Activated naive CD8-positive, alpha-beta T cell (primary cell): ENCODE results near the gene PSMG3.
"Not testable (repeated sequence)": the region's sequence is repeated elsewhere in the genome, so short reads cannot be mapped to it uniquely, and the experiment has no call there.

Experiments used
- H3K27ac Mint-ChIP-seq: one replicate; pipeline ENCODE4 v1.8.0; 2021; ENCODE audit warnings: mixed read lengths
- H3K27me3 Mint-ChIP-seq: one replicate; pipeline ENCODE4 v1.8.0; 2021; ENCODE audit warnings: mixed read lengths
- H3K36me3 Mint-ChIP-seq: one replicate; pipeline ENCODE4 v1.8.0; 2021; ENCODE audit warnings: mixed read lengths
- H3K4me1 Mint-ChIP-seq: one replicate; pipeline ENCODE4 v1.8.0; 2021; ENCODE audit warnings: low read depth, mixed read lengths
- H3K4me3 Mint-ChIP-seq: one replicate; pipeline ENCODE4 v1.8.0; 2021; ENCODE audit warnings: mild to moderate bottlenecking, mixed read lengths
- H3K9me3 Mint-ChIP-seq: one replicate; pipeline ENCODE4 v1.8.0; 2021; ENCODE audit warnings: low read depth, mixed read lengths

Gene PSMG3

GRCh38 chr7:1533255-1533546, 36.6 kb downstream of the PSMG3 start:
- Mint-ChIP-seq H3K9me3 (no peaks in the 10 kb centered on the region), H3K4me3 (peak overlapping the region; percentile 92), H3K27ac (peak overlapping the region; percentile 94), H3K27me3 (no peaks in the 10 kb centered on the region), H3K4me1 (peaks cover 21% of the 10 kb centered on the region), H3K36me3 (no peaks in the 10 kb centered on the region)

- Mint-ChIP-seq H3K27ac (peak overlapping the region; percentile 94), H3K9me3 (no peaks in the 10 kb centered on the region), H3K4me3 (peak overlapping the region; percentile 92), H3K36me3 (no peaks in the 10 kb centered on the region), H3K27me3 (no peaks in the 10 kb centered on the region), H3K4me1 (peaks cover 20% of the 10 kb centered on the region)
Observed at GRCh38 chr7:1532456-1533254, 37.2 kb downstream of the PSMG3 start.

GRCh38 chr7:1531979-1532455, 37.8 kb downstream of the PSMG3 start:
- no peaks in the 10 kb centered on the region for H3K36me3 Mint-ChIP-seq
- no peaks in the 10 kb centered on the region for H3K27me3 Mint-ChIP-seq
- no peaks in the 10 kb centered on the region for H3K9me3 Mint-ChIP-seq
- H3K4me3 Mint-ChIP-seq = peak overlapping the region; percentile 92
- peaks cover 20% of the 10 kb centered on the region for H3K4me1 Mint-ChIP-seq
- peak overlapping the region; percentile 94 for H3K27ac Mint-ChIP-seq

- H3K27me3 Mint-ChIP-seq = peaks cover 2% of the 10 kb centered on the region
- H3K9me3 Mint-ChIP-seq = no peaks in the 10 kb centered on the region
- no peaks in the 10 kb centered on the region for H3K36me3 Mint-ChIP-seq
- H3K4me1 Mint-ChIP-seq = peaks cover 19% of the 10 kb centered on the region
- H3K27ac Mint-ChIP-seq = peak overlapping the region; percentile 94
- H3K4me3 Mint-ChIP-seq = peak overlapping the region; percentile 92
Observed at GRCh38 chr7:1531263-1531978, 38.4 kb downstream of the PSMG3 start.

- H3K27ac Mint-ChIP-seq = no peak overlapping the region
- no peak overlapping the region for H3K4me3 Mint-ChIP-seq
- no peaks in the 10 kb centered on the region for H3K36me3 Mint-ChIP-seq
- H3K4me1 Mint-ChIP-seq = peaks cover 16% of the 10 kb centered on the region
- peaks cover 2% of the 10 kb centered on the region for H3K27me3 Mint-ChIP-seq
- H3K9me3 Mint-ChIP-seq = no peaks in the 10 kb centered on the region
Observed at GRCh38 chr7:1530946-1531262, 38.9 kb downstream of the PSMG3 start.

GRCh38 chr7:1529383-1530116, 40.3 kb downstream of the PSMG3 start:
- peak overlapping the region; percentile 54 for H3K27ac Mint-ChIP-seq
- H3K9me3 Mint-ChIP-seq = no peaks in the 10 kb centered on the region
- H3K4me1 Mint-ChIP-seq = peaks cover 16% of the 10 kb centered on the region

GRCh38 chr7:1526271-1526754, 43.5 kb downstream of the PSMG3 start:
- peaks cover 2% of the 10 kb centered on the region for H3K27me3 Mint-ChIP-seq
- H3K36me3 Mint-ChIP-seq = no peaks in the 10 kb centered on the region

More at GRCh38 chr7:1529383-1530116, 40.3 kb downstream of the PSMG3 start:
- peak overlapping the region; percentile 70 for H3K4me3 Mint-ChIP-seq
- H3K27me3 Mint-ChIP-seq = peaks cover 2% of the 10 kb centered on the region
- H3K36me3 Mint-ChIP-seq = no peaks in the 10 kb centered on the region

GRCh38 chr7:1525409-1525808, 44.4 kb downstream of the PSMG3 start:
- no peak overlapping the region for H3K4me3 Mint-ChIP-seq
- no peaks in the 10 kb centered on the region for H3K9me3 Mint-ChIP-seq
- no peaks in the 10 kb centered on the region for H3K36me3 Mint-ChIP-seq
- H3K27ac Mint-ChIP-seq = no peak overlapping the region
- peaks cover 4% of the 10 kb centered on the region for H3K4me1 Mint-ChIP-seq
- H3K27me3 Mint-ChIP-seq = peaks cover 2% of the 10 kb centered on the region

More at GRCh38 chr7:1526271-1526754, 43.5 kb downstream of the PSMG3 start:
- Mint-ChIP-seq H3K27ac (no peak overlapping the region), H3K4me3 (no peak overlapping the region), H3K4me1 (peaks cover 3% of the 10 kb centered on the region), H3K9me3 (no peaks in the 10 kb centered on the region)

- Mint-ChIP-seq H3K36me3 (peaks cover 4% of the 10 kb centered on the region), H3K4me3 (no peak overlapping the region), H3K27me3 (peaks cover 2% of the 10 kb centered on the region), H3K27ac (no peak overlapping the region), H3K9me3 (peaks cover 4% of the 10 kb centered on the region), H3K4me1 (peaks cover 4% of the 10 kb centered on the region)
Observed at GRCh38 chr7:1523844-1524243, 46.0 kb downstream of the PSMG3 start.

GRCh38 chr7:1523208-1523607, 46.6 kb downstream of the PSMG3 start:
- peaks cover 4% of the 10 kb centered on the region for H3K4me1 Mint-ChIP-seq
- H3K9me3 Mint-ChIP-seq = peaks cover 4% of the 10 kb centered on the region
- peaks cover 4% of the 10 kb centered on the region for H3K36me3 Mint-ChIP-seq
- no peak overlapping the region for H3K27ac Mint-ChIP-seq
- H3K27me3 Mint-ChIP-seq = peaks cover 2% of the 10 kb centered on the region
- no peak overlapping the region for H3K4me3 Mint-ChIP-seq

GRCh38 chr7:1521456-1521855, 48.4 kb downstream of the PSMG3 start:
- H3K27ac Mint-ChIP-seq = no peak overlapping the region
- H3K4me3 Mint-ChIP-seq = no peak overlapping the region
- H3K9me3 Mint-ChIP-seq = peaks cover 4% of the 10 kb centered on the region
- no peaks in the 10 kb centered on the region for H3K27me3 Mint-ChIP-seq
- H3K36me3 Mint-ChIP-seq = peaks cover 4% of the 10 kb centered on the region
- H3K4me1 Mint-ChIP-seq = peaks cover 4% of the 10 kb centered on the region

GRCh38 chr7:1520539-1521234, 49.1 kb downstream of the PSMG3 start:
- no peaks in the 10 kb centered on the region for H3K27me3 Mint-ChIP-seq
- H3K4me3 Mint-ChIP-seq = no peak overlapping the region
- peaks cover 4% of the 10 kb centered on the region for H3K9me3 Mint-ChIP-seq
- H3K36me3 Mint-ChIP-seq = peaks cover 4% of the 10 kb centered on the region
- peaks cover 4% of the 10 kb centered on the region for H3K4me1 Mint-ChIP-seq
- H3K27ac Mint-ChIP-seq = no peak overlapping the region

- H3K4me1 Mint-ChIP-seq, H3K4me3 Mint-ChIP-seq, H3K27ac Mint-ChIP-seq, H3K9me3 Mint-ChIP-seq, H3K27me3 Mint-ChIP-seq, H3K36me3 Mint-ChIP-seq: not testable (repeated sequence)
Observed at GRCh38 chr7:1519322-1519922, 50.4 kb downstream of the PSMG3 start.
